Fibroblast of skin of scalp (primary cell): ENCODE data around the gene FMNL3. TPM values are rescaled to one million over a fixed set of nuclear protein-coding genes. Genes with fewer than 3 reads are reported as not detected.
A peak's percentile ranks its signal among the peaks of the same experiment; 100 is the strongest.
"Not testable (repeated sequence)": the region's sequence is repeated elsewhere in the genome, so short reads cannot be mapped to it uniquely, and the experiment has no call there.

Experiments used
- DNase-seq: peaks from one replicate; pipeline ENCODE4 v3.0.0-alpha.2; 2013
- polyA plus RNA-seq, 2 experiments: library from polyadenylated mRNA; unstranded; fragments of 120-200 nt; gene quantifications; one replicate each; pipeline ENCODE4 v1.2.1, GENCODE V29; 2013; ENCODE audit not compliant: insufficient read length in 2 of 2

Gene FMNL3, protein sequence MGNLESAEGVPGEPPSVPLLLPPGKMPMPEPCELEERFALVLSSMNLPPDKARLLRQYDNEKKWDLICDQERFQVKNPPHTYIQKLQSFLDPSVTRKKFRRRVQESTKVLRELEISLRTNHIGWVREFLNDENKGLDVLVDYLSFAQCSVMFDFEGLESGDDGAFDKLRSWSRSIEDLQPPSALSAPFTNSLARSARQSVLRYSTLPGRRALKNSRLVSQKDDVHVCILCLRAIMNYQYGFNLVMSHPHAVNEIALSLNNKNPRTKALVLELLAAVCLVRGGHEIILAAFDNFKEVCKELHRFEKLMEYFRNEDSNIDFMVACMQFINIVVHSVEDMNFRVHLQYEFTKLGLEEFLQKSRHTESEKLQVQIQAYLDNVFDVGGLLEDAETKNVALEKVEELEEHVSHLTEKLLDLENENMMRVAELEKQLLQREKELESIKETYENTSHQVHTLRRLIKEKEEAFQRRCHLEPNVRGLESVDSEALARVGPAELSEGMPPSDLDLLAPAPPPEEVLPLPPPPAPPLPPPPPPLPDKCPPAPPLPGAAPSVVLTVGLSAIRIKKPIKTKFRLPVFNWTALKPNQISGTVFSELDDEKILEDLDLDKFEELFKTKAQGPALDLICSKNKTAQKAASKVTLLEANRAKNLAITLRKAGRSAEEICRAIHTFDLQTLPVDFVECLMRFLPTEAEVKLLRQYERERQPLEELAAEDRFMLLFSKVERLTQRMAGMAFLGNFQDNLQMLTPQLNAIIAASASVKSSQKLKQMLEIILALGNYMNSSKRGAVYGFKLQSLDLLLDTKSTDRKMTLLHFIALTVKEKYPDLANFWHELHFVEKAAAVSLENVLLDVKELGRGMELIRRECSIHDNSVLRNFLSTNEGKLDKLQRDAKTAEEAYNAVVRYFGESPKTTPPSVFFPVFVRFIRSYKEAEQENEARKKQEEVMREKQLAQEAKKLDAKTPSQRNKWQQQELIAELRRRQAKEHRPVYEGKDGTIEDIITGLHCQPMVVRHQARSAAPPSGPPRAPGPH
- polyA plus RNA-seq (2013, experiment 1 of 2; ENCODE audit: insufficient read length): 21.3 TPM
- 22.8 TPM for polyA plus RNA-seq (2013, experiment 2 of 2; ENCODE audit: insufficient read length)

DNA sequence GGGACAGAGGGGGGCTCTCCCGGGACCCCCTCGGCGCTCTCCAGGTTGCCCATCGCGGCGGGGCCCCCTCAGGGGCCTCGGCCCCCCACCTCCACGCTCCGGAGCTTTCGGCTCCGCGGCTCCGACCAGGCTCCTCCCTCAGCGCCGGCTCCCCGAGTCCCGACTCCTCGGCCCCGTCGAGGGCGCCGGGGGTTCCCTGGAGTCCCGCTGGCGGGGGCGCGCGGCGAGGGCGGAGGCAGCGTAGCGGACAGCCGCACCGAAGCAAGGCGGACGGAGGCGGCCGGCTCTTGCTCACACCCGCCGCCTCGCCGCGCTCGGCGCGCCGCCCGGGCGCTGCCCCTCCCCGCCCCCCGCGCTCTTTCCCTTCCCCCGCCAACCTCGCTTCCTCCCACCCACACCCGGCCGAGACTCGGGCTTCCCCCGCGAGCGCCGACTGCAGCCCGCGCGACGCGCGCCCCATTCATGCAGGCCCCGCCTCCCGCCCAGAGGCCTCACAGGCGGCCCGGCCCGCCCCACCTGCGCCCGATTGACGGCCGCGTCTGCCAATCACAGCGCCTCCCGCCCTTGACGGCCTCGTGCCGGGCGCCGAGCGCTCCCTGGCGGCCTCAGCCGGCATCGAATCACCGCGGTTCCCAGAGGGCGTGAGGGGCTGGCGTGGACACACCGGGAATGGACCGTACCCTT lies at the start of gene FMNL3:
FMNL3 (minus strand) TSS at position 278 of the 684 bp plus-strand sequence; CDS start at position 53, 225 bp downstream.
- DNase-seq: peak; percentile 97

DNA sequence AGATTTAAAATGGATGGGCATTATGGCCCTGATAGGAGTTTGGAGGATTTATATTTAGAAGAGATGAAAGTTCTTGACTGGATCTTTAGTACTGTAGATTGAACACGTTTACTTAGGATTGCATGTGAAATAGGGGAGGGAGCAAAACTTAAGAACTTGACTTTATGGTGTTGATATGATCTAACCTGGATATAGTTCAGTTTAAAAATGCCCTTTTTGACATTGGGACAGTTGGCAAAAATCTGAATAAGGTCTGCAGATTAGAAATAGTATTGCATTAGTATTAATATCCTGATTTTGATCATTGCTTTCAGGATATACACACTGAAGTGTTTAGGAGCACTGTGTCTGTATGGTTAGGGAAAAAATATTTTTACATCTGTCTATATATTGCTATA lies 43.8 kb upstream of the FMNL3 start:
- DNase-seq: no peak

DNA sequence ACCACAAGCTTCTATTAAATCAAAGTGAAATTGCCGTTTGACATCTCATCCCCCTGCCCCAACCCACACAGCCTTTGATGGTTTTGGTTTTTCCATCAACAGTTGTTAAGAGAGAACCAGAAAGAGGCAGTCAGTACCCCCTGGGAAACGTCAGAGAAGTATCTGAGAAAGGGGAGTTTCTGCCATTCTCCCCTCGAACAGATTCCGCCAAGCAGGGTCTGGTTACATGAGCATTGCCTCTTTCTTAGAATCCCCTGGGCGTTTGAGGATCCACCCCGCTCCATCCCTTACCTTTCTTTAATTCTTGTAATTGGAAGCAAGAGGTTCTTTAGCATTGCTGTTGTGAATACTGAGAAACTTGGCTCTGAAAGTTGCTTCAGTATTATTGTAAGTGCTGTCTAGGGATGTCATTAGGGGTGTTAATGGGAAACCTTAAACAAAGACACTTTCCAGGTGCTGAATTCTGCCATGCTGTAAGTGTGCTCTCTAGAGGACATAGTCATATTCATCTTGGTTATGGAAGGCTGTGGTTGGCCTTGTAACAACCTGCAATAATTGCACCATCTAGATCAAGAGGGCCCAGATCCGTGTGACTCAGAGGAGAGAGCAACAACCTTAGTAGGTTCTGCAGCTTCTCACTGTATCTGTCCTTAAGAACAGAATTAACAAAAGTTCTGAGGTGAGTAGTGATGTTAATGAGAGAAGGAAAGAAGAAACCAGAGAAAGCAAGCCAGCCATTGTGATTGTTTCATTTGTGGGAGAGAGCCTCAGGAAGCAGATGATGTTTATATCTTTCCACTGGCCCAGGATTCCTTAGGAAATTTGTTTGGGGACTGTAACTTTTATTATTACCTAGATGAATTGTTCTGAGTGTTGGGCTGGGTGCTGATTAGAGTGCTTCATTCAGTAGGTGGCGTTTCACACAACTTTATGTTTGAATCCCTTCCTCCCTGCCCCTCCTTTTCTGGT lies 43.1 kb upstream of the FMNL3 start:
- peak; percentile 77 for DNase-seq

DNA sequence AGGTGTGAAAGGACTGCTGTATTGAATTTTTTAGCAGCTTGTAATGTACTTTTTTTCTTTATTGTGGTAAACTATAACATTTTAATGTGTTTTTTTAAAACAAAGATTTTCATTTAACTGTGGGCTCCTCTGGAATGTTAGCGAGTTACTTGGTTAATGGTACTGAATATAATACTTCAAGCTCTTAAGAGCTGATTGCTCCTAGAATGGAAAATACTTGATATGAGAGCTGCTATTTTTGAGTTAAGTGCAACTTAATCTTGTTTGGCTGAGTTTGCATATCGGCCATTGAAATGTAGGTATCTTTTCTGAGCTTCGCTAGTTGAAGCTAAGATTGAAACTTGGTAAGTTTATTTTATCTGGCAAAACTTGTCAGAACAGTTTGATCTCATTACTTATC lies 41.6 kb upstream of the FMNL3 start:
- DNase-seq: no peak

DNA sequence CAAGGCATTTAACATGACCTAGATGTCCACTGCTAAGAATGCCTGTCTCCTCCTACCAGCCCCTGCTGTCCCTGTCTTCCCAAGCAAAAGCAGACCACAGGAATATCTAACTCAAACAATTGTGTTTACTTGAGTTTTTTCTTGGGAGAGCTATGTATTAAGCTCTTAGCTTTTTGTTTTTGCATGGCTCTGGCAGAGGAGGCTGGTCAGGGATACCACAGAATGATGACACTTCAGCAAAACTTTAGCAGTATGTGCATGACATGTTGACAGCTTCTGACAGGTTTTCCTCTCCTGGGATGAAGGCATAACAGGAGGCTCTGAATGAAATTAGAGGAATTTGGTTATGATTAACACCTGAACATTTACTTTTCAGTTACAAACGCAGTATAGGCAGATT lies 41.1 kb upstream of the FMNL3 start:
- DNase-seq: peak; percentile 54

DNA sequence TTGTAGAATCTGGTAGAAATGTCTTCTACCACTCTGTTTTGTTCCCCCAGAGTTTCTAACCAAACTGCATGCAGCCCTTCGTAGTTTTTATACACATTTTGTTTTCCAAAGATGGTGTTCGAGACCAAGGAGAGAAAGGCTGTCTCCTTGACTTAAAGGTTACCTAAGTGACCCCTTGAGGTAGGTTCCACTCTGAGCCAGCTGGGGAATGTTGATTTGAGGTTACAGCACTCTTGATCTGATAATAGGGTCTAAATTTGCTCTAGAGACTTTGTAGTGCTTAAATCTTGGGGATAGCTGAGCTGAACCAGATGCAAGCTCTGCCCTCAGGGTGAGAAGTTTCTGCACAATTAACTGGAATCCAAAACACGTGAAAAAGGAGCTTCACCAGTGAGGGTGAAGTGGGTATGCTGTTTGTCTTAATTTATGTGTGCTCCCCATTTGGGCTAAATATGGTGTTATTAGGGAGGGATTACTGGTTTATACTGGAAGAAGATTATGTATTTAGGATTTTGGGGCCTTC lies 37.2 kb upstream of the FMNL3 start:
- DNase-seq: no peak

DNA sequence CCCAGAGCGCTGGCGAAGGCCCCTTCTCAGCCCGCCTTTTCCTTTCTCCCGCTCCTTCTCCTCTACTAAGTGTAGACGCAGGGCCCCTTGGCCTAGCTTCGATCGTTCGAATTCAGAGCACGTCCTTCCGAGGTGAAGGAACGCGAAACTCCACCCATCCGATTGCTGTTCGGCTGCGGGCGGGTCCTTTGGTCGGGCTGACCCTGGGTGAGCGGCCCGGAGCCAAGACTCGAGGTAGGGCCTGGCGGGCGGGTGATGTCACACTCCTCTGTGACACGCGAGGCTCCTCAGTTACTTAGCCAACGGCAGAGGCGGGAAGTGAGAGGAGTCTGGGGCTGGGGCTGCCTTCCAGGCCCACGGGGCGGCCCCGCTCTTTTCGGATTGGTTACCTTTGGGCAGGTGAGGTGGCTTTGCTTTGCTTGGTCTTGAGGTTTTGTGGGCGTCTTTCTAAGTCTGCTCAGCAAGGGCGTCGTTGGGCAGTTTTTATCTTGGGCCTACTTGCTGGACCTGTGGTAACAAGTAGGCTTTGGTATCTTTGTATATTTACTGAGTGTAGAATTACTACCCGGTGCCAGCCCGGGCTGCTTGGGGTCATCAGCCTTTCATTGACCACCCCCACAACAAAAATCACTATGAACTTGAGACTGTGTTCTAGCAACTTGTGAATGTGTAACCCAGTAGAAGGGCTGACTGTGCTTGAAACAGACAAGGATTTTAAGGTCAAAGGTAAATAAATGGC lies 34.8 kb upstream of the FMNL3 start:
- peak; percentile 86 for DNase-seq

DNA sequence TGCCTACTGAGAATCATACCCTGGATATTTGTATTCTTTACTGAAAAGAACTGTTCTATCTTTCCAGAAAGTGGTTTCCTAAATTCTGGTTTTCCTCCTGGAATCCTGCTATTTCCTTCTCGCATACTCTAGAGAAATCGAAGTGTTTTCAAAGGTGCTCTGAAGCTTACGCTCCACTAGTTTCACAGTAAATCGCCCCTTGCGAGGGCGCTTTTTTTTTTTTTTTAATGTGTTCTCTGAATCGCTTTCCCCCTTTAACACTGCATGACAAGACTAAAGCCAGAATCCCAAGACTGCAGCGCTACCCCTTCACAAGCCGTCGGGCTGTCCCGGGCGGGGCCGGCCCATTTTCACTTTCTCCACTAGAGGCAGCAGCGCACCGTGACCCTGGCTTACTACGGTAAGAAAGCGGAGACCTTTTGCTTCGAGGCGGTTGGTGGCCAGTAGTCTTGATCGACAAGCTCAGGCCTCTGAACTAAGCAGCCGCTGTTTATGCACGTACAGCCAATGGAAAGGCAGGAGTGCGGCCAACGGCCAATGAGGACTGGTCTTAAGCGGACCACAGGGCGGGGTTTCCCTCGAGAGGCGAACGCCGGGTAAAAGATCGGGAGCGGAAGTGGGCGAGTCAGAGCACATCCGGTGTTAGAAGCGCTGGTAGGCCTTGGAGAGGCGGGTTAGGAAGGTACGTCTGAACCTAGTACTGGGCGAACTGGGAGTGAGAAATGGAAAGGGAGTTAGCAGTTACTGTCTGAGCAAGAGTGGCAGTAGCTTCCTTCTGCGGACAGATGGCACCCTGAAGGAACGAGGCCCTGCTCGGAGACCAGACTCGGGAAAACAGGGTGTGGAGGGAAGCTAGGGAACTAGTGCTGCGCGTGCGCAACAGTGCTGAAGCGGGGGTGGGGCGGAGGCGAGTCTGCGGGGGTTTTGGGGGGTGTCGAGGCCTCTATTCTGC lies 34.0 kb upstream of the FMNL3 start, which contains the start of gene TMBIM6:
TMBIM6 (plus strand) TSS at position 628 of the 952 bp plus-strand sequence. CDS start 10,937 bp downstream, outside the sequence.
- peak; percentile 100 for DNase-seq

DNA sequence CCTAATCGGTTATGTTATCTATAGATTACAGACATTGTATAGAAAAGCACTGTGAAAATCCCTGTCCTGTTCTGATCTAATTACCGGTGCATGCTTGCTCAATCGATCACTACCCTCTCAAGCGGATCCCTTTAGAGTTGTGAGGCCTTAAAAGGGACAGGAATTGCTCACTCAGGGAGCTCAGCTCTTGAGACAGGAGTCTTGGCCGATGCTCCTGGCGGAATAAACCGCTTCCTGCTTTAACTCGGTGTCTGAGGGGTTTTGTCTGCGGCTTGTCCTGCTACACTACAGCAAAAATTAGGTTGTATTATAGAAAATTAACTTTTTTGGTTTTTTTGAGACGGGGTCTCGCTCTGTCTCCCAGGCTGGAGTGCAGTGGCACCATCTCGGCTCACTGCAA lies 33.1 kb upstream of the FMNL3 start:
- not testable (repeated sequence) for DNase-seq

DNA sequence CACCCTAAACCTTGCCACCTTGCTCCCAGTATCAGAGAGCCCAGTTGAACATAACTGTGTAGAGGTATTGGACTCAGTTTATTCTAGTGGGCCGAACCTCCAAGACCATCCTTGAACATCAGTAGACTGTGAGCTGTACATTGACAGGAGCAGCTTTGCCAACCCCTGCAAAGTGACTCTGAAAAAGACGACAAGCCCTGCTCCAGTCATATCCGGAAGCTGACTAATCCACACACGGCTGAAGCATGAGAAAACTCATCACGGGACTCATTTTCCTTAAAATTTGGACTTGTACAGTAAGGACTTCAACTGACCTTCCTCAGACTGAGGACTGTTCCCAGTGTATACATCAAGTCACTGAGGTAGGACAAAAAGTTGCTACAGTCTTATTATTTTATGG lies 31.5 kb upstream of the FMNL3 start:
- DNase-seq: not testable (repeated sequence)

DNA sequence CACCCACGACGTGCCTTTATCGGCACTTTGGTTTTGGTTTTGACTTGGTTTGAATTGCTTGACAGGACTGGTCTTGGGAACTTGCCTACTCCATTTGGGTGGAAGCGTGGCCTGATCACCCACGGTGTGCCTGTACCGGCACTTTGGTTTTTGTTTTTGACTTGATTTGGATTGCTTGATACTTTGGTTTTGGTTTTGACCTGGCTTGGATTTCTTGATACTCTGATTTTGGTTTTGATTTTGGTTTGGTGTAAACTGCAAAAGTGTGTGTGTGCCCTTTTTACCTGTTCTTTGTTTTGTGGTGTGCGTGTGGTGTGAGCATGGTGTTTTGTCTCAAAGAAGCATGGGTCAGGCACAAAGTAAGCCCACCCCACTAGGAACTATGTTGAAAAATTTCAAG lies 27.7 kb upstream of the FMNL3 start:
- not testable (repeated sequence) for DNase-seq

DNA sequence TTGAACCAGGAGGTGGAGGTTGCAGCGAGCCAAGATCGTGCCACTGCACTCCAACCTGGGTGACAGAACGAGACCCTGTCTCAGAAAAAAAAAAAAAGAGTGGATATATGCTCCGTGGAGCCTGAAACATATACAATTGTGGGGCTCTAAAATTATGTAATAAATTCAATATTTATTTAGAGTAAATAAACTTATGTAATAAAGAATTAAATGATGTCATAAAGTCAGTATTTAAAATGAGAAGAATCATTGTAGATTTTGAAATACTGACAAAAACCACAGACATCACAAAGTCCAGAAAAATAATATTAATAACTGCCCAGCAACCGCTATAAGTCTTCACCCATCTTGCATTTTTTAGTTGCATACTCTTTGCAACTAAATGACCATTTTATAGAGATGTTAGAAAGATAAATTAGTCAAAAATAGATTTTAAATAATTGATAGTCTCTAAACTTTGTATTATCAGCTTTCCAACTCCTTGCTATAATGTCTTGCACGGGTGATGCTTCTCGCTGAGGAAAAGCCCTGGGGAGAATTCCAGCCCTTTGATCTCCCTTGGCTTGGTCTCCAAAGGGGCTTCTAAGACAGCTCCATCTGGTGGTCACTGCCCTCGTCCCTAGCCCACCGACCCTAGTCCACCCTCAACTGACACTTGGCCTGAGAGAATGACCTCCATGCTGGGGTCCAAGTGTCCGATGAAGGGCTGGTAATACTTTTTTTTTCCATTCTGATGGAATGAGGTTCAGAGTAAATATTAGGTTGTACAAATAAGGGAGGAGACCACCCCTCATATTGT lies 26.2 kb upstream of the FMNL3 start:
- no peak for DNase-seq

DNA sequence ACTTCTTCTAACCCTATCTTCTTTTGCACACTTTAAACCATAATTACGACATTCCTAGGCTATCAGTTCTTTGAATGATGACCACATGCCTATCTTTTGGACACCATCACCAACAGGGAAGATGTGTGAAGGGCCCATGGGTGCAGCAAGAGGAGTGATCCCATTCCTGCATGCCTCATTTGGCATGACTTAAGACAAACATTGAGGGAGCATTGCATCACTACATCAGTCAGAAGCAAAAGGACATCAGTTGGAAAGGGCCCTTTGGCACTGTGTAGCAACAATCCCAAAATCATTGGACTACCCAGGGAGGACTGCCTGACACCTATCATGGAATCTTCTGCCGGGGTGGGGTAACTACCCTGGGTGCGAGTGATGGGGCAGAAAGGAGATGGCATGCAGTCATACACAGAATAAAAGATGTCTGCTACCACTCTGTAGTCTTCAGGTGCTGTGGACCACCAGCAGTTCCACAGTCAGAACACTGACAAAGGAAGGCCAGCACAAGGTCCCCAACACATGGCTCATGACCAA lies 23.4 kb upstream of the FMNL3 start:
- peak; percentile 30 for DNase-seq

DNA sequence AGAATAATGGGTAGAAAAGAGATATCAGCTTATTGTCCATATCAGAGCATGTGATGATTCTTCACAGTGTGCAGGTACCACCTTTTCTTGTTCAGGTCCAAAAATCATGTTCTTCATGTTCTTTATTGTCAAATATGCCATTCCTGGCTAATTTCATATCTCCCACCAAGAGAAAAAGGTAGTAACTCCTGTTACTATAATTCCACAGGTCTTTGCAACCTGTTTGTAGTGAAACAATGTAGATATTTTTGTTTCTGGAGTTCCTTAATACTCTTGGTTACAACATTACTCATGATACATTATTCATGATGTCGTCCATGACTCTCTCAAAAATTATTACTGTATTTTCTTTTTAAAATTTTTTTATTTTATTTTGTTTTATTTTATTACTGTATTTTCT lies 22.8 kb upstream of the FMNL3 start:
- no peak for DNase-seq

DNA sequence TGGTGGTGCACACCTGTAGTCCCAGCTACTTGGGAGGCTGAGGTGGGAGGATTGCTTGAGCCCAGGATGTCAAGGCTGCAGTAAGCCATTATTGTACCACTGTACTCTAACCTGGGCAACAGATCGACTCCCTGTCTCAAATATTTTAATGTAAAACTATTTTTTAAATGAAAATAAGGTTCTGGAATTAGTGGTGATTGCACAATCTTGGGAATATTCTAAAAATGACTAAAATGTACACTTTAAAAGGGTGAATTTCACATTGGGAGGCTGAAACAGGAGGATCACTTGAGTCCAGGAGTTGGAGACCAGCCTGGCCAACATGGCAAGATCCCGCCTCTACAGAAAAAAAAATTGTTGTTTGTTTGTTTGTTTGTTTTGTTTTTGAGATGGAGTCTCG lies 21.2 kb upstream of the FMNL3 start:
- no peak for DNase-seq

DNA sequence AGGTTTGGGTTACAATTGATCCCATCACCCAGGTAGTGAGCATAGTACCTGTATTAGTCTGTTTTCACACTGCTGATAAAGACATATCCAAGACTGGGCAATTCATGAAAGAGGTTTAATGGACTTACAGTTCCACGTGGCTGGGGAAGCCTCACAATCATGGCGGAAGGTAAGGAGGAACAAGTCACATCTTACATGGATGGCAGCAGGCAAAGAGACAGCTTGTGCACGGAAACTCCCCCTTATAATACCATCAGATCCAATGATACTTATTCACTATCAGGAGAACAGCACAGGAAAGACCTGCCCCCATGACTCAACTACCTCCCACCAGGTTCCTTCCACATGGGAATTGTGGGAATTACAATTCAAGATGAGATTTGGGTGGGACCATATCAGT lies 14.2 kb upstream of the FMNL3 start:
- DNase-seq: not testable (repeated sequence)

DNA sequence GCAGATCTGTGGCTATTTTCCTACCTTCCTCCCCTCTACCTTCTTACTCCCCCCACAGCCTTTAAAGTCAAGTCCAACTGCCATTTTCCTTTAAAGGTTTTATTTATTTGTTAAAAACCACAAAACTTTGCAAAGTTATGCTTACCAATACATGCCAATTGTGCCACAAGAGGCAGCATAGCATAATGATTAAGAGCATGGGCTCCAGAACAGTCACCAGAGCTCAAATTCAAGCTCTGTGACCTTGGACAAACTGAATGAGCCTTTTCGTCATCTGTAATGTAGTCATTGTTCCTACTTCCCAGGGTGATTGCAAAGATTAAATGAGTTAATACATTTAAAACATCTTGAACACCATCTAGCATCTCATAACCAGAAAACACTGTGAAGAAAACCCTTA lies 13.0 kb upstream of the FMNL3 start:
- no peak for DNase-seq

DNA sequence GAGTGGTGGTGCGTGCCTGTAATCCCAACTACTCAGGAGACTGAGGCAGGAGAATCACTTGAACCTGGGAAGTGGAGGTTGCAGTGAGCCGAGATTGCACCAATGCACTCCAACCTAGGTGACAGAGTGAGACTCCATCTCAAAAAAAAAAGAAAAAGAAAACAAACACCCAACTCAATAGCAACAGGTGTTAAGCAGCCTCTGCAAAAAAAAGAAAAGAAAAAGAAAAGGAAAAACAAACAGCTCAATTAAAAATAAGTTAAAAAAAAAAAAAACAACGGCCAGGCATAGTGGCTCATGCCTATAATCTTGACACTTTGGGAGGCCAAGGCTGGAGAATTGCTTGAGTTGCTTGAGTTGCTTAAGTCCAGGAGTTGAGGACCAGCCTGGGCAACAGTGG lies 10.6 kb upstream of the FMNL3 start:
- not testable (repeated sequence) for DNase-seq
